ENCODE results near the gene C12orf43.

C12orf43 gene

DNA sequence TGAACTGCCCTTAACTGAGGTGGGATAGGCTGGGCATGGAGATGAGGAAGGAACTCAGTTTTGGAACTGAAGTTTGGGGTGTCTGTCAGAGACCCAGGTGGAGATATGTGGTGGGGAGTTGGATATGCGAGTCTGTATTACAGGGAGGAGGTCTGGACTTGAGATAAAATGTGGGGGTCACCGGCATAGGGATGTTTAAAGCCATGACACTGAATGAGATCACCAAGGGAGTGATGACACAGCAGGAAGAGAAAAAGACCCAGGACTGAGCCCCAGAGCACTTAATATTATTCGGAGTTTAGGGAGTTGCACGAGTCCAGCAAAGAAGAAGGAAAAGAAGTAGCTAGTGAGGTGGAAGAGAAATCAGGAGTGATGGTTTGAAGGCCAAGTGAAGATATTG, 26.8 kb upstream of the C12orf43 start:
- no peak for TF ChIP-seq ZNF274 (IDR thresholded peaks at IDR 0.05; ENCODE audit: low read depth, low read length)
- H3K4me3 ChIP-seq (ENCODE audit: low read length): no peak overlapping the region

DNA sequence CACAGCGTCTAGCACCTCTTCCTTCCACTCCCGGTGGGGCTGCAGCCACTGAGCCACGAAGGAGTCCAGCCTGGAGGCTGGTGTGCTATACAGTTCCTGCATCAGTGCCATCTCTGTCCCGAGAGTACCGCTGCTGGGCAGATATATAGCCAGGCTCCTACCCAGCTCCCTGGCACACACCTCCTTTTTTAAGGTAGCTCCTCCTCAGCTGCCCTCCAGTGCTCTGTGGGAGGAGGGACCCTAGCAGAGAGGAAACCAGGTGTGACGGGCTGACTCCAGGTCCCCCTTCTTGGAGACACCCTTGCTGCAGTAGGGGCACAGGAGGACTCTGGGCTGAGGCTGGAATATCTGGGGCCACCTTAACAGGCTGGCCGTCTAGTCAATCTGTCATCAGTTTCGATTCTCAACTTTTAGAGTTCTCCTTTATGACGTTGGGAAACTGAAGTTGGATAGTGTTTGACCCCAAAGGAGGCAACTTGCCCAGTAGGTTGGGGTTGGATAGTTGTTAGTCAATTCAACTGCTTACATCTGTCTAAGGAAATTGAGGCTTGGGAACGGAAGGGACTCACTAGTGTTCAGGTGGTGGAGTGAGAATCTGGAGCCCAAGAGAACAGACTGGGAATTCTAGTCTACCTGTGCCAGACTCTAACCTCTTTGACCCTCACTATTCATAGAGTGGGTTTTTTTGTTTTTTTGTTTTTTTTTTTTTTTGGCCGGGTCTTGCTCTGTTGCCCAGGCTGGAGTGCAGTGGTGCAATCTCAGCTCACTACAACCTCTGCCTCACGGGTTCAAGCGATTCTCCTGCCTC, 22.8 kb upstream of the C12orf43 start, which contains the start of gene OASL:
OASL (minus strand) TSS at position 386 of the 808 bp plus-strand sequence; CDS start at position 111, 275 bp downstream.
- H3K4me3 ChIP-seq (ENCODE audit: low read length): peak within 1 kb of the TSS; percentile 69; the same call in 1 of the 2 replicates
- no peak for TF ChIP-seq ZNF274 (IDR thresholded peaks at IDR 0.05; ENCODE audit: low read depth, low read length)

DNA sequence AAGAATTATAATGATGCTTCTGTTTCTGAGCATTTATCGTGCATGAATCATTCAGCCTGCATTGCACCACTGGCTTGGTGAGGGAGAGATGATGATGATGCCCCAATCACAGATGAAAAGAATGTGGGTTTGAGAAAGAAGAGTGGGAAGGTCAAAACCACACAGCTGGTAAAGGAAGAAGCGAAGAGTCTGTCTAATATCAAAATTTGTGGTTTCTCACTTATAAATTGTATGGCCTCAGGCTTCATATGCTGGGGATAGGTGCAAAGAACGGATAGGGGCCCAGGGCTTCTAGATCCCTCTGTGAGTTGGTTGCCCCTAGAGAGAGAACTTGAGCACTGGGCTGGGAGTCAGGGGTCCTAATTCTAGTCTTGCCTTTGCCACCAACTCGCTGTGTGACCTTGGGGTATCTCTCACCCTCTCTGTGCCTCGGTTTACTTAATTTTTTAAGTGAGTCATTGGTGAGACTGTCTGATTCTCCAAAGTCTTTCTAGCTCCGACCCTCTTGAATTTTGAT, 20.6 kb upstream of the C12orf43 start:
- no peak overlapping the region for H3K4me3 ChIP-seq (ENCODE audit: low read length)
- no peak for TF ChIP-seq ZNF274 (IDR thresholded peaks at IDR 0.05; ENCODE audit: low read depth, low read length)

DNA sequence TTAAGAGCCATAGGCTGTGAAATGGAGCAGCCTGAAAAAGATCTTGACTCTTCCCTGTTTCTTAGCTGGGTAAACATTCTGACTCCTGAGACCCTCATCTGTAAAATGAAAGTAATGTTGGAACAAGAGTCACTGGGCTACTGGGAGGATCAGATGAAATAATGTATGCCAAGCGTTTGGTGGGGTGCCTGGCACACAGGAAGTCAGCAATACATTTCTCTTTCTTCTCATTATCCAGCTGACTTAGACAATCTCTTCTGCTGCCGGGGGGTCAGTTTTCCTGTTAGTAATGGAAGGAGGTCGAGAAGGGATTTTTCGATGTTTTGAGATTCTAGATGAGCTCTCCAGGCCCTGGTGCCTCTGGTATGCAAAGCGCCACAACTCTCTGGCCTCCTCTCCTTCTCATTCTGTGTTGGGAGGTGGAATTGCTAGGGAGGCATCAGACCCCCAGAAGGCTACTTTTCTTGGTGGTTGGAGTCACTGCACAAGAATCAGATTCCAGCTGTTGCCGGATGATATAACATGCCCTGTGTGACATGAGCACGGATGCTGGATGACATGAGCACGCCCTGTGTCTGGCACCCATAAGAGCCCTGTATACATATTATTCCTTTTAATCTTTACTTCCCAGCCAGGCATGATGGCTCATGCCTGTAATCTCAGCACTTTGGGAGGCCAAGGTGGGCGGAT, 18.5 kb upstream of the C12orf43 start:
- no peak overlapping the region for H3K4me3 ChIP-seq (ENCODE audit: low read length)
- TF ChIP-seq ZNF274 (IDR thresholded peaks at IDR 0.05; ENCODE audit: low read depth, low read length): no peak

DNA sequence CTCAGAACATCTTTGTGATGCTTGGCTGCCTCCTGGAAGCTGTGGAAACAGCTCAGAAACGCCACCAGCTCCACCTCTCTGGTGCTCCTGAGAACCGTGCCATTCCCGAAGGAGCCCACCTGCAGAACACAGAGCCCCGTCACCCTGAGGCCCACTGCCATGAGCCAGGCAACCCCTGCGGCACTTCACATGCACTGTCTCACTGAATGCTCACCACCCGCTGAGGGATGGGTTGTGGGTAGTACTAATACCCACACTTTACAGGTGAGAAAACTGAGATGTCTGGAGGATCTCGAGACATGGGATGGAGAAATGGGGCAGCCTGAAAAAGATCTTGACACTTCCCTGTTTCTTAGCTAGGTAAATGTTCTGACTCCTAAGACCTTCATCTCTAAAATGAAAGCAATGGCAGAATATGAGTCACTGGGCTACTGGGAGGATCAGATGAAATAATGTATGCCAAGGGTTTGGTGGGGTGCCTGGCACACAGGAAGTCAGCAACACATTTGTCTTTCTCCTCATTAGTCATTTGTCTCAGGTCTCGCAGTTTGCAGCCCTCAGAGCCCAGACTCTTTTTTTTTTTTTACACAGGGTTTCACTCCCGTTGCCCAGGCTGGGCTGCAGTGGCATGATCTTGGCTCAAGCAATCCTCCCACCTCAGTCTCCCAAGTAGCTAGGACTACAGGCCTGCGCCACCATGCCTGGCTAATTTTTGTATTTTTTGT, 17.5 kb upstream of the C12orf43 start:
- H3K4me3 ChIP-seq (ENCODE audit: low read length): no peak overlapping the region

DNA sequence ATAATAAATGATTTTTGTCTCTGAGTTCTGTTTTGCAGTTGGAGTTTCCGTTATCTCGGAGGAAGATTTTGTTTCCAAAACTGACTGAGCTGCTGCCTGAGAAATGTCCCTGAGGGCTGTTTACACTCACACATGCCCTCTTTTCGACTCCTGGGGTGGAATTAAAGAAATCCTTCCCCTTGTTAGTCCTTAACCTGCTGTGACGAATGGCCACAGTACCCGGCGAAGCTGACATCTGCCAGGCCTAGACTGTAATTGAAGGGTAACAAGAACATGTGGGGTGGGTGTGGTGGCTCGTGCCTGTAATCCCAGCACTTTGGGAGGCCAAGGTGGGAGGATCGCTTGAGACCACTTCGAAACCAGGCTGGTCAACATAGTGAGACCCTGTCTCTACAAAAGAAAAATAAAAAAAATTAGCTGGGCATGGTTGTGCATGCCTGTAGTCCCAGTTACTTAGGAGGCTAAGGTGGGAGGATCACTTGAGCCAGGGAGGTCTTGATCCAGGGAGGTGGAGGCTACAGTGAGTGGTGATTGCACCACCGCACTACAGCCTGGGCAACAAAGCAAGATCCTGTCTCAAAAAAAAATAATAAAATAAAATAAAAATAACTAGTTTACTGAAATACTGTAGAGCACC, 14.4 kb upstream of the C12orf43 start:
- TF ChIP-seq ZNF274 (IDR thresholded peaks at IDR 0.05; ENCODE audit: low read depth, low read length): no peak
- H3K4me3 ChIP-seq (ENCODE audit: low read length): no peak overlapping the region

More for the DNA sequence above, 17.5 kb upstream of the C12orf43 start:
- no peak for TF ChIP-seq ZNF274 (IDR thresholded peaks at IDR 0.05; ENCODE audit: low read depth, low read length)

DNA sequence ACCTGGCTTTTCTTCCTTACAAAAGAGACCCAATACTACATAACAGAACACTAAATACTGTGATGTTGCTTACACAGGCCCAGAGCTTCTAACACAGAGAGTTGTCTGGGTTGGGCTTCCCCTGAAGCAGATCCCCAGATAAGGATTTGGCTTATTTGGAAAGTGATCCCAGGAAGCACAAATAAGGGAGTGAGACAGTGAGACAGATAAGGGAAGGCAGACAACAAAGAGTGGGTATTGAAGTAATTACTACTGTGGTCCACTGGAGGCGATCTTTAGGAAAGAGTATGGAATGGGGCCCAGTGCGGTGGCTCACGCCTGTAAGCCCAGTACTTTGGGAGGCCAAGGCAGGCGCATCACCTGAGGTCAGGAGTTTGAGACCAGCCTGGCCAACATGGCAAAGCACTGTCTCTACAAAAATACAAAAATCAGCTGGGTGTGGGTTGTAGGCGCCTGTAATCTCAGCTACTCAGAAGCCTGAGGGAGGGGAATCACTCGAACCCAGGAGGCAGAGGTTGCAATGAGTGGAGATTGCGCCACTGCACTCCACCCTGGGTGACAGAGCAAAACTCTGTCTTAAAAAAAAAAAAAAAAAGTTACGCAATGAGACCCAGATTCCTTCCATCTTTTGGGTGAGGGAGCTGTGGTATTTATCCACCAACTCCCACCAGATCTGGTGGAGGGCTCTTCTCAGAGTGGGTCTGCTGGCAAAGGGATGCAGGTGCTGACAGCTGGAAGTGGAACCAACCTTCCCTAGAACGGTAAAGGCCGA, 10.2 kb upstream of the C12orf43 start:
- TF ChIP-seq ZNF274 (IDR thresholded peaks at IDR 0.05; ENCODE audit: low read depth, low read length): no peak
- H3K4me3 ChIP-seq (ENCODE audit: low read length): no peak overlapping the region

DNA sequence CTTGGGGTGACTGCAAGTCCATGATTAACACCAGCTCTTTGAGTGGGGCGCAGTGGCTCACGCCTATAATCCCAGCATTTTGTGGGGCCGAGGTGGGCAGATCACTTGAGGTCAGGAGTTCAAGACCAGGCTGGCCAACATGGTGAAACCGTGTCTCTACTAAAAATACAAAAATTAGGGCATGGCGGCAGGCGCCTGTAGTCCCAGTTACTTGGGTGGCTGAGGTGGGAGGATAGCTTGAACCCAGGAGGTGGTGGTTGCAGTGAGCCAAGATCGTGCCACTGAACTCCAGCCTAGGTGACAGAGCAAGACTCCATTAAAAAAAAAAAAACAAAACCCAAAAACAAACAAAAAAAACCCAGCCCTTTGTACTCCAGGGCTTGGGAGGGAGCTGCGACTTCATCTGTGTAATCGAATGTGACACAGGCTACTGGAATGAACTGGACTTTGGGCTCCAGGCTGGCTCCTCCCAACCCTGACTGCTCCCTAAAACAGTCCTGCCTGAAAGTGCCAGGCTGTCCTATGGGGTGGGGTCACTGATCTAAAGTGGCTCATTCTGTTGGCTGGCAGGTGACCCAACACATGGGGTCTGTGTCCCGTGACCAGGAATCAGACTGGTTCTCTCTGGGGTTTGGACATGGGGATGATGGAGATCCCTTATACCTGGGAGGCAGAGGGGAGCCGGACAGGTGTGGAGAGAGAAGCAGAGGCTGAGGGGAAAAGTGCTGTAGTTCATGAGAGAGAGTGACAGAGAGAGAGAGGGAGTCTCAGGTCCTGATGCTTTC, 9.3 kb upstream of the C12orf43 start:
- H3K4me3 ChIP-seq (ENCODE audit: low read length): no peak overlapping the region
- no peak for TF ChIP-seq ZNF274 (IDR thresholded peaks at IDR 0.05; ENCODE audit: low read depth, low read length)

DNA sequence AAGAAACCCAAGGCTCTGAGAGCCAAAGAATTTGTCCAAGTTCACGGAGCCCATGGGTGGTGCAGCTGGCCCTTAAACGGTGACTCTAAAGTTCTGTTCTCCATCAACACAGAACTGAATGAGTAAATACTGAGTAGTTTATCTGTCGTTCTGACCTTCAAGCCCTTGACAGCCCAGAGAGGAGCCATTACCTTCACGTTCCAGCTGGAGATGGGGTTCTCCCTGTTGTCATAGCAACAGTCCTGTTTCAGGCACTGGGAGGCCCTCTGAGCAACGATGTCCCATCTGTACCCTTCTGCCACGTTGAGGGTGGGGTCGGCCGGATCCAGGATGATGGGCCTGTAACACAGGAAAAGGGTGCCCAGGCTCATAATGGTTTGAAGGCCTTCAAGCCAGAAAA, 7.5 kb upstream of the C12orf43 start:
- TF ChIP-seq ZNF274 (IDR thresholded peaks at IDR 0.05; ENCODE audit: low read depth, low read length): no peak

DNA sequence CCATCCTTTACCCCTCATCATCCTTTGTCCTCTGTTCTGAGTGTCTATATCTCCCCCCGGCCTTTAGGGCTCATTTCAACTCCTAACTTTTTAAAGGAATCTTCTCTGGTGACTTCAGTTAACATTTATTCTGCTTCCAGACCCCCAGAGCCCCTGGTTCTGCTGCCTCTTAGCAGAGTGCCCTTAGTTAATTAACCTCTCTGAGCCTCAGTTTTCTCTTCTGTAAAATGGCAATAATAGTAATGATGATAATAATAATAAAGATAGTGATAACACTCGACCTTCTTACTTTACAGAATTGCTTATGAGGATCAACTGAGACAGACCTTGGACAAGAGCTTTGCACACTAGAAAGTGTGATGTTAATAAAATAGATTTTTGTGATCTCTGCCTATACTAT, 6.4 kb upstream of the C12orf43 start:
- TF ChIP-seq ZNF274 (IDR thresholded peaks at IDR 0.05; ENCODE audit: low read depth, low read length): no peak
- no peak overlapping the region for H3K4me3 ChIP-seq (ENCODE audit: low read length)

More for the DNA sequence above, 7.5 kb upstream of the C12orf43 start:
- no peak overlapping the region for H3K4me3 ChIP-seq (ENCODE audit: low read length)

DNA sequence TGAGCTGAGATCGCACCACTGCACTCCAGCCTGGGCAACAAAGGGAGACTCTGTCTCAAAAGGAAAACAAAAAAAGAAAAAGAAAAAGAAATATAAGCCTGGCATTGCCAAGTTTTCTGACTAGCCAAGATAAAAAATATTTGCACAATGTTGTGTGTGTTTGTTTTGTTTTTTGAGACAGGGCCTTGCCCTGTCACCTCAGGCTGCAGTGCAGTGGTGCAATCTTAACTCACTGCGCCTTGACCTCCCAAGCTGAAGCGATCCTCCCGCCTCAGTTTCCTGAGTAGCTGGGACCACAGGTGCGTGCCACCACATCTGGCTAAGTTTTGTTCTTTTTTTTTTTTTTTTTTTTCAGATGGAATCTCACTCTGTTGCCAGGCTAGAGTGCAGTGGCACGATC, 5.5 kb upstream of the C12orf43 start:
- no peak overlapping the region for H3K4me3 ChIP-seq (ENCODE audit: low read length)
- no peak for TF ChIP-seq ZNF274 (IDR thresholded peaks at IDR 0.05; ENCODE audit: low read depth, low read length)

DNA sequence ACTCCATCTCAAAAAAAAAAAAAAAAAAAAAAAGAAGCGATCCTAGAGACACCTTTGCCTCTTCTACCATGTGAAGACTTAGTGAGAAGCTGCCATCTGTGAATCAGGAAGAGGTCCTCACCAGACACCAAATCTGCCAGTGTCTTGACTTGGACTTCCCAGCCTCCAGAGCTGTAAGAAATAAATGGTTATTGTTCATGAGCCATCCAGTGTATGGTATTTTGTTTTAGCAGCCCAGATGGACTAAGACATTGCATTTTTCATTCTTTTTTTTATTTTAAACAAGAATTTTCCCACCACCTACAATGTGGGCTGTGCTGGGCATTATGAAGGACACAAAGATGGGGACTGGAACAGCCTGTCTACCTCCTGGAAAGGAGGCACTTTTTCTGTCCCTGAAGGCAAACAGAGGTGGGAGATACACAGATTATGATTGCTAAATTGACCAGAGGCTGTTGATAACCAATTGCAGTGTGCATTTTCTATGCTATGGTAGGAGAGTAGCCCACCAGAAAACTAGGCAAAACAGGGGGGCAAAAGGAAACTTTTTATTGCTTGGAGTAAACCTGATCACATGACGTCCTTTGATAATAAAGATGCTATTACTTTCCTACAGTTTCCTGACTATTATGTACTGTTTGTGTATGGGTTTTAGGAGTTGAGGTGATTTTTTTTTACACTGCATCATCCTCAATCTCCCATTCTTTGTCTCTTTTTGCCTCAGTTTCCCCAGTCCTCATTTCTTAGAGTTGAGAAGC, 2.8 kb upstream of the C12orf43 start:
- H3K4me3 ChIP-seq (ENCODE audit: low read length): no peak overlapping the region
- no peak for TF ChIP-seq ZNF274 (IDR thresholded peaks at IDR 0.05; ENCODE audit: low read depth, low read length)
